HUES48 (cell line): ENCODE data around the gene ASB1.

Source experiments
- H3K27ac ChIP-seq: one replicate; pipeline ENCODE4 v1.7.0; 2013; ENCODE audit warnings: low read depth, low read length, inconsistent platforms
- H3K27me3 ChIP-seq: 2 replicates; pipeline ENCODE4 v1.6.1; 2013; ENCODE audit warnings: mild to moderate bottlenecking, low read length; ENCODE audit not compliant: control insufficient read depth, insufficient read depth
- H3K36me3 ChIP-seq: 2 replicates; pipeline ENCODE4 v1.6.1; 2013; ENCODE audit warnings: low read length; ENCODE audit not compliant: control insufficient read depth, insufficient read depth
- H3K4me1 ChIP-seq: 2 replicates; pipeline ENCODE4 v1.6.1; 2013; ENCODE audit warnings: mild to moderate bottlenecking, low read length; ENCODE audit not compliant: control insufficient read depth, insufficient read depth
- H3K4me3 ChIP-seq: 2 replicates; pipeline ENCODE4 v1.5.1; 2013; ENCODE audit warnings: mild to moderate bottlenecking, low read depth, low read length
- H3K9ac ChIP-seq: 2 replicates; pipeline ENCODE4 v1.6.1; 2013; ENCODE audit warnings: mild to moderate bottlenecking, low read depth, low read length, moderate library complexity
- H3K9me3 ChIP-seq: 2 replicates; pipeline ENCODE4 v1.6.1; 2013; ENCODE audit warnings: low read length; ENCODE audit not compliant: control insufficient read depth, insufficient read depth

Gene ASB1

DNA sequence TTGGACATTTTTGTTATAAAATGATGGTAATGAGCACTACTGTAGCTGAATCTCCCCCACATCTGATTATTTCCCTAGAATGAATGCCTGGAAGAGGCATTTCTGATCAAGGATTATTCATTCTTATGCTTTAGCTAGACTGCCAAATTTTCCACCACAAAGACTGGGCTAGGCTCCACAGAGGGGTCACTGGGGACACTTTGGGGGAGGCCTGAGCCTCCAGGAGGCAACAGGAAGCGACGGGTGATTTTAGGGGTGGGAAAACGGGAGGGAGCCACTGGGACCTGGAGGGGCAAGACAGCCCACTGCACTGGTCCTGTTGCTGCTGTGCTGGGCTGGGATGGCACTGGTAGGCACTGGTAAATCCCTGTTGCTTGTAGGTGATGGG is 2.4 kb upstream of the ASB1 start:
- Histone ChIP-seq H3K36me3 (no peaks in the 10 kb centered on the region), H3K4me1 (peaks cover 31% of the 10 kb centered on the region), H3K9ac (no peak overlapping the region), H3K27ac (no peak overlapping the region), H3K27me3 (no peaks in the 10 kb centered on the region), H3K4me3 (no peak overlapping the region), H3K9me3 (no peaks in the 10 kb centered on the region)

DNA sequence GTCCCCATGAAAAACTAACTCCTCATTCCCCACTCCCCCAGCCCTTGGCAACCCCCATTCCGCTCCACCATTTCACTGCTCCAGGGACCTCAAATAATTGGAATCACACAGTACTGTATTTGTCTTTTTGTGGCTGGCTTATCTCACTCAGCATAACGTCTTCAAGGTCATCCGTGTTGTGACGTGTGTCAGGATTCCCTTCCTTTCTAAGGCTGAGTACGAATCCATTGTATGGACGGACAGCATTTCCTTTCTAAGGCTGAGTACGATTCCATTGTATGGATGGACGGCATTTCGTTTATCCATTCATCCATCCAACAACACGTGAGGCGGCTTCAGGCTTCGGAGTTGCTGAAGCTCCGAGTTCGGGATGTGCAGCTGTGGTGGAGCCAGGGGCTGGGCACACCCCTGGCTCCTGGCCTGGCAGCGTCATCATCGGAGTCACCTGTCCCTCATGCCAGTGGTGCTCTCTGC is 1.2 kb upstream of the ASB1 start:
- Histone ChIP-seq H3K27ac (peak overlapping the region; percentile 99), H3K4me1 (peaks cover 24% of the 10 kb centered on the region)

GRCh38 chr2:238425979-238426567 is 654 bp upstream of the ASB1 start:
- Histone ChIP-seq H3K4me1 (peaks cover 19% of the 10 kb centered on the region), H3K4me3 (peak overlapping the region; percentile 96), H3K27me3 (no peaks in the 10 kb centered on the region), H3K27ac (peak overlapping the region; percentile 99), H3K36me3 (peaks cover 10% of the 10 kb centered on the region; the same call in 1 of the 2 replicates), H3K9ac (peak overlapping the region; percentile 9; the same call in 1 of the 2 replicates), H3K9me3 (no peaks in the 10 kb centered on the region)

More for the DNA sequence above, 1.2 kb upstream of the ASB1 start:
- Histone ChIP-seq H3K4me3 (peak overlapping the region; percentile 96), H3K27me3 (no peaks in the 10 kb centered on the region), H3K9me3 (no peaks in the 10 kb centered on the region), H3K9ac (no peak overlapping the region), H3K36me3 (peaks cover 5% of the 10 kb centered on the region; the same call in 1 of the 2 replicates)

- no peaks in the 10 kb centered on the region for H3K27me3 ChIP-seq
- peak overlapping the region; percentile 96 for H3K4me3 ChIP-seq
- H3K27ac ChIP-seq = peak overlapping the region; percentile 99
- peak overlapping the region; percentile 86 for H3K9ac ChIP-seq
- no peaks in the 10 kb centered on the region for H3K9me3 ChIP-seq
- peaks cover 12% of the 10 kb centered on the region; the same call in 1 of the 2 replicates for H3K36me3 ChIP-seq
- 0 out of 2 replicates have a peak, but pooled peaks cover 7% of the 10 kb centered on the region for H3K4me1 ChIP-seq
Observed at GRCh38 chr2:238427435-238428162, 872 bp downstream of the ASB1 start.

DNA sequence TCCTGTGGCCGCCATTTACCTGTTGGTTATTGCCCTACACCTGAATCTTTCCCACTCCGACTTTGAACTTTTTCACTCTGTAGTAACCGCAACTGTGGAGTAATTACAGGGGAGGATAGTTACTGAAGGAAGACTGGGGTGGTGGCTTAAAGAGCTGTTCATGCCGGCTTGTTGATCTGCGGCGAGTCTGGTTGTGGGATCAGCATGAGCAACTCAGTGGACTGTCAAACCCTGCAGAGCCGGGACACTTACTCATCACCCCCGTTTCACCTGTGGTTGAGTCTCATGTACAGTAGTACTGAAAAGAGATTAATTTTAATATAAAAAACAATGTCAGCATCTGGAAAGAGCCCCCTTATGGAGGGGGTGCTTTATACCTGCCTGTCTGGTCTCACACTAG is 2.1 kb downstream of the ASB1 start:
- Histone ChIP-seq H3K36me3 (peaks cover 22% of the 10 kb centered on the region), H3K27me3 (no peaks in the 10 kb centered on the region), H3K9me3 (no peaks in the 10 kb centered on the region), H3K4me1 (0 out of 2 replicates have a peak, but pooled peaks cover 7% of the 10 kb centered on the region), H3K4me3 (no peak overlapping the region; the same call in 1 of the 2 replicates), H3K9ac (no peak overlapping the region), H3K27ac (no peak overlapping the region)

DNA sequence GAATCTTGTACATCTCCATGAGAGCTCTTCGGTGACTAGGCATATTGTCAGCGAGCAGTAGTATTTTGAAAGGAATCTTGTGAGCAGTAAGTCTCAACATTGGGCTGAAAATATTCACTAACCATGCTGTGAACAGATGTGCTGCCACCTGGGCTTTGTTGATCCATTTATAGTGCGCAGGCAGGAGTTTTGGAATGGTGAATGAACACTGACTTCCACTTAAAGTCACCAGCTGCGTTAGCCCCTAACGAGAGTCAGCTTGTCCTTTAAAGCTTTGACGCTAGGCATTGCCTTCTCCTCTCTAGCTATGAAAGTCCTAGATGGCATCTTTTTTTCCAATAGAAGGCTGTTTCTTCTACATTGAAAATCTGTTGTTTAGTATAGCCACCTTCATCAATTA is 4.1 kb downstream of the ASB1 start:
- H3K4me3 ChIP-seq = no peak overlapping the region
- H3K27me3 ChIP-seq = no peaks in the 10 kb centered on the region
- 0 out of 2 replicates have a peak, but pooled peaks cover 4% of the 10 kb centered on the region for H3K4me1 ChIP-seq
- peaks cover 41% of the 10 kb centered on the region for H3K36me3 ChIP-seq
- H3K27ac ChIP-seq = no peak overlapping the region
- H3K9ac ChIP-seq = no peak overlapping the region
- no peaks in the 10 kb centered on the region for H3K9me3 ChIP-seq

DNA sequence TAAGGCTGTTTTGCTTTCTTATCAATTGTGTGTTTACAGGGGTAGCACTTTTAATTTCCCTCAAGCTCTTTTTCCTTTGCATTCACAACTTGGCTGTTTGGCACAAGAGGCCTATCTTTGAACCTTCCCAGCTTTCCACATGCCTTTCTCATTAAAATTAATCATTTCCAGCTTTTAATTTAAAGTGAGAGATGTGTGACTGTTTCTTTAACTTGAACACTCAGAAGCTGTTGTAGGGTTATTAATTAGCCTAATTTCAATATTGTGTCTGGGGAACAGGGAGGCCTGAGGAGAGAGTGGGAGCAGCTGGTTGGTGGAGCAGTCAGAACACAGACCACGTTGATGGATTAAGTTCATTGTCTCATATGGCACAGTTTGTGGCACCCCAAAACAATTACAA is 4.7 kb downstream of the ASB1 start:
- H3K36me3 ChIP-seq = peaks cover 47% of the 10 kb centered on the region

GRCh38 chr2:238433300-238433915 is 6.7 kb downstream of the ASB1 start:
- no peak overlapping the region for H3K27ac ChIP-seq

More for the DNA sequence above, 4.7 kb downstream of the ASB1 start:
- Histone ChIP-seq H3K27me3 (no peaks in the 10 kb centered on the region), H3K4me1 (0 out of 2 replicates have a peak, but pooled peaks cover 4% of the 10 kb centered on the region), H3K9me3 (no peaks in the 10 kb centered on the region), H3K9ac (no peak overlapping the region), H3K4me3 (no peak overlapping the region), H3K27ac (no peak overlapping the region)

GRCh38 chr2:238433941-238434845 is 7.5 kb downstream of the ASB1 start:
- H3K27ac ChIP-seq = no peak overlapping the region
- no peaks in the 10 kb centered on the region for H3K27me3 ChIP-seq
- no peak overlapping the region for H3K9ac ChIP-seq
- H3K36me3 ChIP-seq = peaks cover 68% of the 10 kb centered on the region
- no peak overlapping the region for H3K4me3 ChIP-seq
- H3K9me3 ChIP-seq = no peaks in the 10 kb centered on the region
- no peaks in the 10 kb centered on the region for H3K4me1 ChIP-seq

More at GRCh38 chr2:238433300-238433915, 6.7 kb downstream of the ASB1 start:
- H3K36me3 ChIP-seq = peaks cover 61% of the 10 kb centered on the region
- no peak overlapping the region for H3K9ac ChIP-seq
- H3K4me3 ChIP-seq = no peak overlapping the region
- no peaks in the 10 kb centered on the region for H3K27me3 ChIP-seq
- H3K4me1 ChIP-seq = no peaks in the 10 kb centered on the region
- no peaks in the 10 kb centered on the region for H3K9me3 ChIP-seq
